Non-pigmented ciliary epithelial cell (primary cell): ENCODE data around the gene MXD3.
"Not testable (repeated sequence)": the region's sequence is repeated elsewhere in the genome, so short reads cannot be mapped to it uniquely, and the experiment has no call there.

Experiments
- DNase-seq: peaks from one replicate; pipeline ENCODE4 v3.0.0-alpha.2; 2010; ENCODE audit warnings: low read depth

MXD3 gene

DNA sequence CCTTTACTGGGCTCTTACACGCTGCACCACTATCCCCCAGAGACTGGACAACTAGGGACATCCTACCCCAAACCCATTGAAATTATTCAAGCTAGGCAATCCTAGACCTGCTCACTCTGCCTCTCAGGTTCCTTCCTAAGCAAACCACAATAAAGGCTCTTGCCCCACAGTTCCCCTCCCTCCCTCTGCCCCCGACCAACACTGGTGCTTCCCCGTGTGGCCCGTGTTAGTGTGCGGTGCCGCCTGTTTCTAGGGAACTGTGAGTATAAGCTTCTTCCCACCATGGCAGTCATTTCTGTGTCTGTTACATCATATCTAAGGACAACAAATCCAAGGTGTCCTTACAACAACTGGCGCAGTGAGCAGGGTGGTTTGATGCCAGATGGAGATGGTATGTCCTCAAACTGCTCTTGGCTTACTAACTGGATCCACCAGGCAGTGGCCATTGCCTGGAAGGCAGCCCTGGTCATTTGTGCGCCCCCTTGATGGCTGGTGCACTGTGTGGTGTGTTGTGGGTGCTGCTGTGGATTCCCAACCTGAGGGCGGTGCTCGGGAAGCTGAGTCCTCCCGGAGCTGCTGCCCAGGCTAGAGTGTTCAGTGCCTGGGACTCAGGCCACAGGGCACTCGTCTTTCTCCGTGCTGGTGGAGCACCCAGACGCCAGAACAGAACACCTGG lies 8.4 kb upstream of the MXD3 start:
- no peak for DNase-seq

DNA sequence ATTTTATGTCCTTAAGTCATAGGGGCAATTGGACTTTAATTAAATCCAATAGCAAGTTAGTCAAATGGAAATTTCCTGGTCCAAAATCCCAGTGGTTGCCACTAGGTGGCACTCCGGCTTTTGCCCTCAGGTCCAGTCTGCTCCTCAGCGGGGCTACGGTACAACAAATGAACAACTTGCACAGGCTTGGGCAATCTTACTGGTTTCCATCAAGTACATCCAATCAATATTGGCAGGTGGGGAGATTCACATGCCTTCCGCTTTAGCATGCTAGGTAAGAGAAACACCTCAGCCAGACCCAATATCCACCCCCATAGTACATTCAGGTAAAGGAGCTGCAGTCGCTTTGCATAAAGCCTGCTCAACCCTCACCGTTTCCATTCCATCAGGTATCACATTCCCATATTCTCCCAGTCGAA lies 6.3 kb upstream of the MXD3 start:
- DNase-seq = peak; percentile 60

DNA sequence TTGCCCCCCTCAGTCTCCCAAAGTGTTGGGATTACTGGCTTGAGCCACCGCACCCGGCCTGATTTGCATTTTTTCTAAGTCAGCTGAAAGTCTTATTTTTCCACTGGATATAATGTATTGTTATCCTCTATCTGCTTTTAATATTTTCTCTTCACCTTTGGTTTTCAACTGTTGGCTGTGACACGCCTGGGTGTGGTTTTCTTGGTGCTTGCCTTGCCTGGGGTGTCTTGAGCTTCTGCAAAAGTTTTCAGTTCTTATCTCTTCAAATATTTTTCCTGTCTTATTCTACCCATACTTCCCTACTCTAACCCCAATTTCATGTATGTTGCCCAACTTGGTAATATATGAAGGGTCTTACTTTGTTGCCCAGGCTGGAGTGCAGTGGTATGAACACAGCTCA lies 4.3 kb upstream of the MXD3 start:
- DNase-seq = no peak

DNA sequence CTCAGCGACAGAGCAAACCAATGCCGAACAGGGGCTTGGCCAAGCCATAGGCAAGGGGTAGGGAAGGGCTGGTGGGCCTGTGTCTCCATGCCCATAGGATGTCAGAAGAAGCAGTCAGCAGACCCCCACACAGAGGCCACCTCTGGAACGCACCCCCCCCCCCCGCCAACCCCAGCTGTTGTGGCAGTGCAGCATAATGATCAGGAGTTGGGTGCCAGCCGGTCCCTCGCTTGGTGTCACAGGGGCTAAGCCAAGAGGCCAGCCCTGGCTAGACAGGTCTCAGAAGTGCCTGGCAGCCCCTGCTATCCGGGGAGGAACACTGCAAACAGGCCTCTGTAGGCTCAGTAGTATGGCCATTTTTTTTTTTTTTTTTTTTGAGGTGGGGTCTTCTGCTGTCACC lies 3.7 kb upstream of the MXD3 start:
- no peak for DNase-seq

DNA sequence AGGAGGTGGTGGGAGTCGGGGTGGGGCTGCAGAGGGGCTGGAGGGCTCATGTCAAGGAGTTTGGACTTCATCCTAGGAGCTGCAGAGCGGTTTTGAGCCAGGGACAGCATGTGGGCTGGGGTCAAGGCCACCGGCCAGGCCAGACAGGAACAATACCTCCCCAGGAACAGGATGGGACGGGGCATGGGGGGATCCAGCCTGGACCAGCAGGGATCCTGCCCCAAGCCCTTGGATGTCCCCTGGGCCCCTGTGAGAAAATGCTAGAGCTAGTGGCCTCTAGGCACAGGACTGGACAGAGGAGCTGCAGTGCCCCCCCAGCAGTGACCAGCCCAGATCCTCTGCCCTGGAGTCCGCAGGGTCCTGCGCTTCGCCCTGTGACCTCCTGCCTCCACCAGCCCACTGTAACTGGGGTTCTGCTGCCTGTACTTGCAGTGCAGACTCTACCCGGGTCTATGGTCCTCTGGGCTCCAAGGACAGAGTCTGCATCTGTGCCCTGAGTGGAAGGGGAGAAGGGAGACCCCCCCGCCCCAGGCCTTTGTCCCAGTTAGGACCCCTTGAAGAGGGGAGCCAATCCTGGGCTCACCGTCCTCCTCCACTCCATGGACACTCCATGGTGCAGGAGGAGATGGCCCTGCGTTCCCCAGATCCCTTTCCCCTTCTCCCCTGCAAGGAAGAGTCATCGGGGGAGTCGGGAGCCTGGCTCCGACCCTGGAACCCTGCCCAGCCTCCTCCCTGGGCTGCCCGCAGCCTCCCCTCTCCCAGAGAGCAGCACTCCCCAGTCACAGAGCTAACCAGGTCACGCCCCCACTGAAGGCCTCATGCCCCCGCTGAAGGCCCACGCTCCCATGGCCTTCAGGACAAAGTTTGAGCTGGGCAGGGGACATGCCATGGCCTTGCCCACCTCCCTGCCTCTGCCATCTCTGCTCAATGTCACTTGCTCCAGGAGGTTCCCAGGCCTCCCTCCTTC lies 3.0 kb upstream of the MXD3 start:
- DNase-seq = no peak

DNA sequence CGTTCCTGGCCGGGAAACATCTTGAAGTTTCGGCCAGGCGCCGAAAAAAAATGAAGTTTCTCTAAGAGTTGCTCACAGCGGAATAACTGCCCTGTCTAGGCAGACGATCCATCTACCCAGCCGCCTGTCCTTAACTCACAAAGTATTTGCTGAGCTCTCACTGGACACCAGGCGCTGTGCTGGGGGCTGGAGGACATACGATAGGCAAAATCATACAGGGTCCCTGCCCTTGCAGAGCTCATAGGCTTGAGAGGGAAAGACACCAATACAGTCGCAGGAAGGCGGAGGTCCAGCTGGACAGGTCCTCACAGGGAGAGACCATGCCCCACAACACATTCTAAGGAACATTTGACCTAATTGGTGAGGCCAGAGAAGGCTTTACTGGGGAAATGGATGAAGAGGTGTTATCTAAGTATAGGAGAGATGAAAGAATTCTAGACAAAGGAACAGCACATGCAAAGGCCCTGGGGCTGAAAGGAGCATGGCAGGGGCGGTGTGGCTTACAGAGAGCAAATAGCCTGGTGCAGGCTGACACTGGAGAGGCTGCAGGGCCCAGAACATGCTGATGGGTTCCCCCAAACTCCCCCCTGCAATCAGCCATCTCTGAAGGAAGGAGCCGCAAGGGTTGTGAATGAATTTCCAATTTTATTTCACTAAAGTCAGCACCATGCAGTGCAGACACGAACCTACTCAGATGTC lies 2.0 kb upstream of the MXD3 start:
- no peak for DNase-seq

DNA sequence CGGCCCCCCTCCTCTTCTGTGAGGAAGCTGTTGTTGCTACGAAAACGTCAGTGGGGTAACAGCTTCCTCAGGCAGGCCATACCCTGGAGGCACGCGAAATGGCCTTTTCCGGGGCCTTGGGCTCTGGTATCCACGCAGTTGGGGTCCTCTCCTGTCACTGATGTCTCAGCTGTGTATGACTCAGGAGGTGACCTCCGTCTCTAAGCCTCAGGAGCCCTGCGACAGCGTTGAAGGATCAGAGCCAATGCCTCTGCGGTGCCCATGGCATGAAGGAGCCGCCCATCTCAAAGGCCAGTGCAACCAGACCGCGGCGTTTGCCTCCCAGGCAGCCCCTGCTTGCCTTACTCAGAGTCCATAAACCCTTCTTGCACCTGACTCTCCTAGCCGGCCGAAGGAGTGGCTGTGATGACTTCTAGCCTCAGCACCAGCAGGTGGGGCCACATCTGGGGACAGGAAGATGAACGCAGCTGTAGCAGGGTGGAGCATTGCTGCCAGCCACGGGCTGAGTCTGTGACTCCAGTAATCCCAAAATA lies 1.0 kb upstream of the MXD3 start:
- no peak for DNase-seq

DNA sequence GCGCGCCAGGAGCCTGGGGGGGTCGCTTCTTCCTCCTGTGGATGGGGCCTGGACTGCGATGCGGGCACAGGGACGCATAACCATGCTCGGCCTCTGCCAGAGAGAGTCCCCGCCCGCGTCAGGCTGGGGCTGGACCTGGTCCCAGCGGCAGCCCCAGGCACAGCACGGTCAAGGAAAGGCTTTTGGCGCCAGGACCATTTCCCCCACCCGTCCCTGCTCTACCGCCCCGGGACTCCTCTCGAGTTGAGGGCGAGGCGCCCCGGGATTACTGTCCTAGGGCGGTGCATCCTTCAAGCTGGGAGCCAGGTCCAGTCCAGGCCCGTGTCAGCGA lies 341 bp downstream of the MXD3 start:
- DNase-seq = no peak

DNA sequence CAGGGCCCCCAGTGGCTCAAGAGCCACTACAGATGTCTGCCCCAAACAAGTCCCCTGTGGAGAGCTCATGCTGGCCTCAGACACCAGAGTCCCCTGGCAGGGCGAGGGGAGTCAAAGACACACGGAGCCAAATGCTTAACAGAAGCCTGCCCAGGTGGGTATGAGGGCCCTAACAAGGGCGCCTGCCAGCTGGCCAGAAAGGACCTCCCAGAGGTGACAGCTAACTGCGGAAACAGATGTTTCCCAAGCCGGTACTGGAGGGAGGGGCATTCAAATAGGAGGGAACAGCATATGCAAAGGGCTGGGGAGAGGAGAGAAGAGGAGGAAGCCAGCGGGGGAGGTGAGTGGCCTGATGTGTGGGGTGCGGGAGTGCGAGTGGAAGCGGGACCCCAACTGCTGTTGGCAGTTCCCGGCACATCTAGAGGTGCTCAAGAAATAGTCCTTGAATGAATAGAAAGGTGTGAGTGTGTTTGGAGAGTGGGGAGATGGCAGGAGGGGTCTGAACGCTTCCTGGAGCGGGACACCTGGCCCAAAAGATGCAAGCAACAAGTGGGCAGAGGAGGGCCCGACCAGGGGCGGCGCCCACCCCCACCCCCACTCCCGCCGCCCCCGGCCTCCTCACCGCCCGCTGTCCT lies 824 bp downstream of the MXD3 start:
- DNase-seq = no peak

DNA sequence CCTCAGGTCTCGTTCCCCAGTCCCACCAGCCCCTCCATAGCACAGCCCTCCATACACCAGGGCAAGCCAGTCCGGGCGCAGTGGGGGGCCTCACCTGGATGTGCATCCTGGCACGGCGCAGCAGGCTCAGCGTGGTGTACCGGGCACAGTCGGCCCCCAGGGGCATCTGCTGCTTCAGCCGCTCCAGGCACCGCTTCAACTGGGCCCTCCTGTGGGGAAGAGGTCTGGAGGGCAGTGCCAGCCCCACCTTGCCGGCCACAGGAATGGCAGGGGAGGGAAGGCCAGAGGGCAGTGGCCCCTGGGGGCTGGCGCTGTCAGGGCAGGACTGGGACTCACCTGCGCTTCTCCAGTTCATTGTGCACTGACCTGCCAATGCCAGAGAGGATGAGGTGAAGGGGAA lies 1.4 kb downstream of the MXD3 start:
- DNase-seq = no peak

DNA sequence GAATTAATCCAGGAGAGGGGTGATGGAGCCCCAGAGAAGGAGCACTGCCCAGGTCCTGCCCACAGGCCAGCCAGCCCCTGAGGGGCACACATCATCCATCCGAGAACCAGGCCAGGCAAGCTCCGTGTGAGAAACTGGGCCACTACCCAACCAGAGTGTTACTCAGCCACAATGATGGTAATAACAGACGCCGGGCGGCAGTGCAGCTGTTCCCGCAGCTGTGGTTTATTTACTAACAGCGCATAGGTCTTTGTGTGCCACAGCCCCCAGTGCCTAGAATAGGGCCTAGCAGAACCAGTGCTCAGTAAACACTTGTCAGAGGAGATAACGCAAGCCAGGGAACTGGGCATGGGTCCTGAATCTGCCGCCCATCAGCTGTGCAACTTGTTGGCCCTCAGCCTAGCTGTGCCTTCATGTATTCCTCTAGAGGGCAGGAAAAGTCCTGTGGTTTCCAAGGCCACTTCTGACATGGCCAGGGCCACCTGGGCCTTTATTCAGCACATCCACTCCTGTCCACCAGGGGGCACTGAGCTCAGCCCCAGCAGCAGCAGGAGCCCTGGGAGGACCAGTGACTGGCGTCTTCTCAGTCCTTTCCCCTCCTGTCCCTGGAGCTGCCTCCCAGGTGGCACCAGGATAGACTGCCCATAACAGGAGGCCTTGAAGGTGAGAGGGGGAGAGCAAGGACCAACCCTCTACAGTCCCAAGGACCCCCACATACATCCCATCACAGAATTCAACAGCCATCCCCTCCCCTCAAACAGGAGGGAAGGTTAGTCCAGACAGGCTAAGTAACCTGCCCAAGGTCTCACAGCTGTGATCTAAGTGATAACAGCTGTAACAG lies 2.1 kb downstream of the MXD3 start:
- DNase-seq = peak; percentile 27

DNA sequence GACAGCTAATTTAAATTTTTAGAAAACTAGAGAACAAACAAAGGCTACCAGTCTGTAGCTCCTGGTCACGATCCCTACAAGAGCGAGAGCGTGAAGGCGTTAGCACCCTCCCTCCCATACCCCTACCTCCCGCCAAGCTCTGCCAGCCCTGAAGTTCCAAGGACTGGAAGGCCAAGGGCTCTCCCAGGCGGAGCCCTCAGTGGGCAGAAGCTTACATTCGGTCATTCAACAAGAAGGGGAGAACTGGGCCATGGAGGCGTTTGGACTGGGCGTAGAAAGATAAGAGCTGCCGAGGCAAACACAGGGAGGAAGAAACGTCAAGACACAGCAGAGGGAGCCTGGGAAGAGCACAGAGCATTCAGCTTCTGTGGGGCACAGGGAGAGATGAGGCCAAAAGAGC lies 3.0 kb downstream of the MXD3 start:
- DNase-seq = no peak

DNA sequence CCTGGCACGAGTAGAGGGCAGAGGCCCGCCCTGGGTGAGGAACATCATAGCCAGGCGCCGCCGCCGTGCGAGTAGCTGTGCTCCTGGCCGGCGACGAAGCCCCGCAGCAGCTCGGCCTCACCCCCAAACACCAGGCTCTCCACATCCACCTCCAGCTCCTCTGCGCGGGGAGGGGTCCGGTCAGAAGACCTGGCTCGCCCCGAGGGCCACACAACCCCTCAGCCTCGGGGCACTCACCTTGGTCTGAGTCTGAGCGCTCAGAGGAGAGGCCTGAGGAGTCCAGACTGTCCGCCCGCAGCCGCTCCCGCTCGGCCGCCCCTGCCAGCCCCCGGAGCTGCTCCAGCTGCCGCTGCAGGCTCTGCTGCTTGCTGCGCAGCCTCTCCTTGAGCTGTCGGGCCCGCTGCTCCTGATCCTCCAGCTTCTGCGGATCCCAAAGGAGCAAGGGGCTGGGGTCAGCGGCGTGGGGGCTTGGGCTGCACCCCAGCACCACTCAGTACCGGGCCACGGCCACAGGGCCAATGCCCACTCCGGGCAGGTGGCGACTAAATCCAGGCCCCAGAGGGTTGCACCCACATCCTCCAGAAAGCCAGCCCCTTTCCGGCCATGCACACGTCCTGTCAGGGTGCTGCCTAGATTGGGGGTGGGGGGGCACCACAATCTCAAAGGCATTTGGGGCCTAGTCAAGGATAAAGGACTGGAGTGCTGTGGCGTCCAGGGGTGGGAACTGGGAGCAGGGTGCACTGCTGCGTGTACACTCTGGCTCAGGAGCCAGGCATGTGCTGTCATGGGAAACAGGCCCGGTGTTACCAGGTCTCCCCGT lies 3.9 kb downstream of the MXD3 start:
- no peak for DNase-seq

DNA sequence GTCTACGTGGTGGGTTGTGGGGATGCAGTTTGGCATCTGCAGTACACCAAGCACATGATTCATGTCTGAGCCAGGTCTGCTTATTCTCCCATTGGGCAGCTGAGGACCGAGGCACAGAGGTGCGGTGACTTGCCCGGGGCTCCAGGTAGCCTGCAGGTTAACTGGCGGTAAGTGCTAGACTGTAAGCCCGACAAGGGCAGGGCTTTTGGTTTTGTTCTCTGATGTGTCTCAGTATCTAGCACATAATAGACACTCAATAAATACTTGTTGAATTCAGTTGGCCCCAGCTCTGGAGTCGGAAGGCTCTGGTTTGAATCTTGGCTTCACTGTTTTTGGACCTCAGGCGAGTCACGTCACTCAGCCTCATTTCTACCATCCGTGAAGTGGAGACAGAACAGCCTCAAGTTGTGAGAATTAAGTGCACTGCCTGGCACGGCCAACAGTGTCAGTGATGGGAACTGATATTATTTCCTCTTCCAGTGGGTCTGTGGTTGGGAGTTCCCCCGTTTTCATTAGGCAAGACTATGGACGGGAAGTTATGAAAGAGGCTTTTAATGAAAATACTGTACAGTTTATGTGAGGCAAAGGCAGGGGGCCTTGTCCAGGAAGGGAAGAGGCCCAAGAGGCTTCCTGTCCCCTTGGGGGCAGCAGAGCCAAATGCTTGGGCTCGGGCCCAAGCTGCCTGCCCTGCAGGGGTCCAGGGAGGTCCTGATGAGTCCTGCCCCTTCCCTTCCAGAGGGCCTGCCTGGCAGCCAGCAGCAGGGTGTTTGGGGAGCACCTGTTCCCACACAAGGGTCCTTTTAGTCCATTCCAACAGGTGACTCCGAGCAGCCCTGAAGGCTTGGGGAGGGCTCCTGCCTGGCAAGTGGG lies 4.8 kb downstream of the MXD3 start:
- no peak for DNase-seq

DNA sequence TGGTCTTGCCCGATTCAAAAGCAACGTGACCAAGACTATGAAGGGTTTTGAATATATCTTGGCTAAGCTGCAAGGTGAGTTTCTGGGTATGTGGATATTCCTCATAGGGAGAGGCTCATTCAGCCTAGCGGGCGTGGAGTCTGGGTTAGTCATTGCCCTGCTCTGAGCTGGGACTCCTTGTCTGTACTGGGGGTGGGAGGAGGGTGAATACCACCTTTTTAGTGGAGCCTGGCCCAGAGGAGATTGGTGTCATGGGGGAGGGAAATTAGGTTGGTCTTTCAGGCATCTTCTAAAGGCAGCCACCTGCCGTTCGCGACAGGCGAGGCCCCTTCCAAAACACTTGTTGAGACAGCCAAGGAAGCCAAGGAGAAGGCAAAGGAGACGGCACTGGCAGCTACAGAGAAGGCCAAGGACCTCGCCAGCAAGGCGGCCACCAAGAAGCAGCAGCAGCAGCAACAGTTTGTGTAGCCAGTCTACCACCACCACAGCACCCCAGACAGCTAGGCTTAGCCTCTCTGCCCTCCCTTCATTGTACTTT lies 5.5 kb downstream of the MXD3 start:
- not testable (repeated sequence) for DNase-seq

DNA sequence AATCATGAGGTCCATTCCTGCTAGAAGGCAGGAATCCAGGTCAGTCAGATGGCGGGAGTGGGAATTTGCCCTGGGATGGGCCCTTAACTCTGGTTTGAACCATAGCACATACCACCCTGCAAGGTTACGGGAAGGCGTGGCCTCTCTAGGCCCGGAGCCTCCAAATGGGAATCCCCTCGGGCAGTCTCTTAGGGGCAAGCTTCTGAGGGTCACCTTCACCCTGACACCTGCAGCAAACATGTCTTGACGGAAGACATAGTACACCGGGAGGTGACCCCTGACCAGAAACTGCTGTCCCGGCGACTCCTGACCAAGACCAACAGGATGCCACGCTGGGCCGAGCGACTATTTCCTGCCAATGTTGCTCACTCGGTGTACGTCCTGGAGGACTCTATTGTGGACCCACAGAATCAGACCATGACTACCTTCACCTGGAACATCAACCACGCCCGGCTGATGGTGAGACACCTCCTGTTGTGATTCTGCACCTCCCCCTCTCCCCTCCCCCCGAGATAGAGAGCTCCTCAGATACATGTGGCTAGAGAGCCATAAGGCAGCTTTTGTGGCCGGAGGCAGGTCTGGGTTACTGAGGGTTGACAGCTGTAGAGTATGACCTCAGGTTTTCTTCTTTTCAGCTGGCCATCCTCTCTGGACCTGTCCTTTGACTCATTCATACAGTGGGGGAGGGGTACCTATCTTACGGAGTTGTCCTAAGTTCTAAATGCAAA lies 7.1 kb downstream of the MXD3 start:
- no peak for DNase-seq

DNA sequence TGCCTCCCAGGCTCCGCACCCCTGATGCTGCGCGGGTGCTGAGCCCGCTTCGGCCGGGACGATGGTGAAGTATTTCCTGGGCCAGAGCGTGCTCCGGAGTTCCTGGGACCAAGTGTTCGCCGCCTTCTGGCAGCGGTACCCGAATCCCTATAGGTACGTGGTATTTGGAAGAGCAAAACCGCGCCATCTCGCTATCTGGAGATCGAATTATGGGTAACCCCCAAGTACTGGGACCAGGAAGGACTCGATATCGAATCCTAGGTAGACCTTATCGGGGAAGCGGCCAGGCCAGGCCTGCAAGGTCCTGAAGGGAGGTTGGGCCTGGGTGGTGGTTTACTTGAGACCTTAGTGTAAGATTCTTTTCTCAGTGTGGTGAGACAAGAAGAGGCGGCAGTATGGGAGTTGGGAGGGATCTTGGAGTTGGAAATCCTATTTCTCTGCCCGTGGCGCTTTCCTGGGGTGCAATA lies 7.7 kb downstream of the MXD3 start:
- no peak for DNase-seq
